HT1080 (cell line): Measurements from ENCODE around the gene TBC1D14. TPM values are rescaled to one million over a fixed set of nuclear protein-coding genes. Genes with fewer than 3 reads are reported as not detected.
"Not testable (repeated sequence)": the region's sequence is repeated elsewhere in the genome, so short reads cannot be mapped to it uniquely, and the experiment has no call there.

Experiments
- DNase-seq: peaks from one replicate; pipeline ENCODE4 v3.0.0-alpha.2; 2015; ENCODE audit warnings: low read depth
- total RNA-seq: library from RNA; depleted of rRNA; stranded (reverse); fragments of >200 nt; shearing (Covaris generic); gene quantifications from 2 replicates; pipeline ENCODE4 v1.2.3, GENCODE V29; 2014

Gene TBC1D14
- total RNA-seq, 1 experiment from 2014 or later: 50.6 TPM

DNA sequence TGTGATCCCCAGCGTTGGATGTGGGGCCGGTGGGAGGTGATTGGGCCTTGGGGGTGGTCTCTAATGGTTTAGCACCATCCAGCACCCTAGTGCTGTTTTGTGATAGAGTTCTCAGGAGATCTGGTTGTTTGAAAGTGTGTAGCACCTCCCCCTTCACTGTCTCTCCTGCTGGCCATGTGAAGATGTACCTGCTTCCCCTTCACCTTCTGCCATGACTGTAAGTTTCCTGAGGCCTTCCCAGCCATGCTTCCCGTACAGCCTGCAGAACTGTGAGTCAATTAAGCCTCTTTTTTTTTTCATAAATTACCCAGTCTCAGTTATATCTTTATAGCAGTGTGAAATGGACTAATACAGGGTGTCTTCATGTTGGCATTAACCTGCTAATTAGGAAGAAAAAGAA, 19.3 kb upstream of the TBC1D14 start:
- DNase-seq: no peak

DNA sequence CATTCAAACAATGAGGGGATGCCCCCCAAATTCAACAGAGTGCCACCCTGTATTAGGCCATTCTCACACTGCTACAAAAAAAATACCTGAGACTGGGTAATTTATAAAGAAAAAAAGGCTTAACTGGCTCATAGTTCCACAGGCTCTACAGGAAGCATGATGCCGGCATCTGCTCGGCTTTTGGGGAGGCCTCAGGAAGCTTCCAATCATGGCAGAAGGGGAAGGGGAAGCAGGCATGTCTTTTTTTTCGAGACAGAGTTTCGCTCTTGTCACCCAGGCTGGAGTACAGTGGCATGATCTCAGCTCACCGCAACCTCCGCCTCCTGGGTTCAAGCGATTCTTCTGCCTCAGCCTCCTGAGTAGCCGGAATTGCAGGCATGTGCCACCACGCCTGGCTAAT, 18.7 kb upstream of the TBC1D14 start:
- not testable (repeated sequence) for DNase-seq

DNA sequence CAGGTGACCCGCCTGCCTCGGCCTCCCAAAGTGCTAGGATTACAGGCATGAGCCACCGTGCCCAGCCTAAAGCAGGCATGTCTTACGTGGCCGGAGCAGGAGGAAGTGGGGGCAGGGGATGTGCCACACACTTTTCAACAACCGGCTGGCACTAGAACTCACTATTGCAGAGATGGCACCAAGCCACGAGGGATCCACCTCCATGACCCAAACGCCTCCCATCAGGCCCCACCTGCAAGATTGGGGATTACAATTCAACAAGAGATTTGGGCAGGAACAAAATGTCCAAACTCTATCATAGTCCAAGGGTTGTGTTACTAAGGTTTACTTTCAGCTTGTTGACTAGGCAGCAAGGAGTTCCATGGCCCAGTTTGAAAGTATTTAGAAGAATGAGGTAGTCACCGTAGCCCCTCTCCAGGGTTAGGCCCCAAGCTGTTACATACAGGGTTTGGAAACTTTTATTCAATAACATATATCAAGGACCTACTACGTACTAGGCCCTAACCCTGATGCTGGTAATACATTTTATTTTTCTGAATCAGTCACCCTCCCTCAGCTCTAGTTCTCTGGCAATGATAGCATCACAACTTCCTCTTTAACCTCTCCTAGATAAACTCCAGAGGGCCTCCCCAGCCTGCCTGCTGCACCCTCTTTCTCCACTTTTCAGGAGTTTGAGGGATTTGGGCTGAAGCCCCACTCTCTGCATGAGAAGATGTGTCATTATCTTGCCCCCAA, 18.0 kb upstream of the TBC1D14 start:
- no peak for DNase-seq

DNA sequence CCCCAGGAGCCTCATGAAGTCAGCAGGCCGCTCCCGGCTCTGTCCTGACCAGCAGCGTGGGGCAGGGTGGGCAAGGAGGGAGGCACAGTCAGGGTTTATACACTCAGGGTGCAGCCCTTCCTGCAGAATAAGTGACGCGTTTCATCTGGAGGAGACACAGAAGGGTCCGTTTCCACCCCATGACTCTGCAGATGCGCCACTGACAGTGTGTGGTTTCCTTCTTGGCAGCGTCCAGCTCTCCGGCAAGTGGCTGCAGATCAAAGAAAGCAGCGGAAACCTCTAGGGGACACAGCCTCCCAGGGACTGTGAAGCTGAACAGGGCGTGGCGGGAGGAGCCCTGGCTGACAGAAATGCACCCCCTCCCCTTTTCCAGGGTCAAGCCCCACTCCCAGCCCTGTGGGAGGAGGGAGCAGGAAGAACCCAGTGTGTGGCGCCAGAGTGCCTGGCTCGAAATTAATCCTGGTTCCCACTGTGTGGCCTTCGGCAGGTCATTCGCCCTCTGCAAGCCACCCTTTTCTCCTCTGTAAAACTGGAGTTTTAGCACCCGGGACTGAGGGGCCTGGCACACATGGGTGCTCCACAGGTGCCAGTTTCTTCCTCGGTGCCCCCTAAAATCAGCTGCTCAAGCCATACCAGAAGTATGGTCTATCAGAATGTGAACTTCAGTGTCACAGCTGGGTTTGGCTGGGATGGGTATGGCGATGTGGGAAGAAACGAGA, 17.3 kb upstream of the TBC1D14 start:
- DNase-seq: peak; percentile 61

DNA sequence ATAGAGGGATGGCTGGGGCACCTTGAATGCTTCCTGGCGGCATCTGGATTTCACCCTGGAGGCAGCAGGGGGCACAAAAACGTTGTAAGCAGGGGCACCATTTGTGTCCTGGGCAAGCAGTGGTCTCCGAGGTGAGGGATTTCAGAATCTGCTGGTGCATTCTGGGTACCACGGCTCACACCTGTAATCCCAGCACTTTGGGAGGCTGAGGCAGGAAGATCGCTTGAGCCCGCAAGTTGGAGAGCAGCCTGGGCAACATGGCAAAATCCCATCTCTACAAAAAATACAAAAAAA, 16.8 kb upstream of the TBC1D14 start:
- no peak for DNase-seq

DNA sequence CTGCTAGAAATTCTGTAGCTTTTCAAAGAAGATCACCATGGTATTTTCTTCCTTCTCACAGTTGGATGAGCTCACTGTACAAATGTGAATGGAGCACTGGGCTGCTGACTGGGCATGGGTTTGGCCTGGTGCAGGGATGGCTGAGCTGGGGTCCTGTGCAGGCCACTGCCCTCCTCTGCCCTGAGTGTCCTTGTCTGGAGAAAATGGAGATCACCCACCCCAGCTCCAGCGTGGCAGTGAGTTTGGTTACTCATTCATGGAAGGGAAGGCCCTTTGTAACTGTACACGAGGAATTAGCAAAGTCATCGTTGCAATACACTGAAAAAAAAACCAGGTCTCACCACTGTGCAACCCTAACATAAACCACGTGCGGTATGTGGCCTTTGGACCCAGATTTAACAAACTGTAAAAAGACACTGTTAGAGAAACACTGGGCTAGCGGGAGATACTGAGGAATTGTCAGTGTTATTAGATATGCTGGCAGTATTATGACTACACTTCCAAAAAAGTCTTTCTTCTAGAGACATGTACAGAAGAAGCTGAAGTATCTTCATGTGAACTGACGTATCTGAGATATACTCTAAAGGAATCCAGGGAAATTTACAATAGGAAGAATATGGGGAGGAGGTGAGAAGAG, 16.1 kb upstream of the TBC1D14 start:
- DNase-seq: no peak

DNA sequence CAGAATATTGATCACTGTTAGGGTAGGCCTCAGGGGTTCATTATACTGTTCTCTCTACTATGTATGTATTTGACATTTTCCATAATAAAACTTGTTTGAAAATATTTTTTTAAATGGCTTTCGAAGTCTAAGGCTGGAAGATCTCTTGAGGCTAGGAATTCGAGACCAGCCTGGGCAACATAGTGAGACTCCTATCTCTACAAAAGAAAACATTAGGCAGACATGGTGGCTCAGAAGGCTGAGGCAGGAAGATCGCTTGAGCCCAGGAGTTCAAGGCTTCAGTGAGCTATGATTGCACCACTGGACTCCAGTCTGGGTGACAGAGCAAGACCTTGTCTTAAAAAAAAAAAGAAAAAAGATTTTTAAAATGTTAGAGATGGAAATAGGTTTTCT, 15.5 kb upstream of the TBC1D14 start:
- DNase-seq: no peak

DNA sequence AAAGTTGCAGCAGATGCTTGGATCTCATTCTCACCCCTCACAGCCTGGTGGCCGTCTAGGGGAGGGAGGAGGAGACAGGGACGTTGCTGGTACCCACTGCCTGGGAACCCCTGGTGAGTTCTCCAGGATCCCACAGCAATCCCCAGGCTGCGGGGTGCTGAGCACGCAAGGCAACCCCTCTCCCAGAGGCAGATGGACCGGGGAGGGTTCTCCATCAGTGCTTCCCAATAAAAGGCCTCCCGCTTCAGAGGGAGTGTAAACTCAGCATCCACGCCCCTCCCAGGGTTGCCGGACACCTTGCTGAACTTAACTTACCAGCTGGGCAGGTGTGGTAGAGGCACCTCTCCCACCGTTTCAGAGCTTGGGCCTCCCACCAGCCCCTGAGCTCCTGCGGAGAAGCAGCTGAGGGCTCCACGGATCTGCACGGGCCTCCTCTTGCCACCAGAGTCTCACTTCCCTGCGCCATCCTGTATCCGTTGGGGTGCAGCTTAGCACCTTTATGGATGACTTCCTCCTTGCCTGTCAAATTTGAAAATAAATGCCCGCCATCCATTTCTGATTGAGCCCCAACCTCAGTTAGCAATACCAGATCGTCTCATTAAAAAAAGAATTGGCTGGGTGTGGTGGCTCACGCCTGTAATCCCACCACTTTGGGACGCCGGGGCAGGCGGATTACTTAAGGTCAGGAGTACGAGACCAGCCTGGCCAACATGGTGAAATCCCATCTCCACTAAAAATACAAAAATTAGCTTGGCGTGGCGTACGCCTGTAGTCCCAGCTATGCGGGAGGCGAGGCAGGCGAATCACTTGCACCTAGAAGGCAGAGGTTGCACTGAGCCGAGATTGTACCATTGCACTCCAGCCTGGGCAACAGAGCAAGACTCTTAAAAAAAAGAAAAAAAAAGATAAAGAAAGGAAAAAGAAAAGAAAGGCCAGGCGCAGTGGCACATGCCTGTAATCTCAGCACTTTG, 14.8 kb upstream of the TBC1D14 start:
- DNase-seq: no peak

DNA sequence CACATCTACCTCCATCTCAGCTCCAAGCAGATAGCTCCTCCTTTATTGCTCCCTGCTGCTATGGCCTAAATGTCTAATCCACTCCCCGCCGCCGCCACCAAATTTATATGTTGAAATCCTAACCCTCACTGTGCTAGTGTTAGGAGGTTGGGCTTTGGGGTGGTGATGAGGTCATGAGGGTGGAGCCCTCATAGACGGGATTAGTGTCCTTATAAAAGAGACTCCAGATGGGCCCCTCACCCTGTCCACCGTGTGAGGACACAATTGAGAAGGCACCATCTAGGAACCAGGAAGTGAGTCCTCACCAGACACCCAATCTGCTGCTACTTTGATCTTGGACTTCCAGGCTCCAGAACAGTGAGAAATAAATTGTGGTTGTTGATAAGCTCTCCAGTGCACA, 13.6 kb upstream of the TBC1D14 start:
- DNase-seq: no peak

DNA sequence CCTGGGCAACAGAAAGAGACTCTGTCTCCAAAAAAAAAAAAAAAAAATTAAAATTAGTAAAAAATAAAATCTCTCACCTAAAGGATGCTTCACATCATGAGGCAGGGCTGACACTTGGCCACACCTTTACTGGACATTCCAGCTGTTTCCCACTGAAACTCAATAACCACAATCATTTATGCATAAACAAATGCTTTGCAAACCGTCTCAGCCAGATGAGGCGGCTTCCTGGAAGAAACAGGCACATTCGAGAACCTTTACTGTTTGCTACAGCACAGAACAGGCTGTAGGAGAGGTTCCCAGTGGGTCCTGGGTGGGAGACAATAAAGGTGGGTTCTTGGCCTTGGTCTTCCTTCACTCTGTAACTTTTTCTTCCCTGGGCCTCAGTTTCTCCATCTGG, 10.9 kb upstream of the TBC1D14 start:
- no peak for DNase-seq

DNA sequence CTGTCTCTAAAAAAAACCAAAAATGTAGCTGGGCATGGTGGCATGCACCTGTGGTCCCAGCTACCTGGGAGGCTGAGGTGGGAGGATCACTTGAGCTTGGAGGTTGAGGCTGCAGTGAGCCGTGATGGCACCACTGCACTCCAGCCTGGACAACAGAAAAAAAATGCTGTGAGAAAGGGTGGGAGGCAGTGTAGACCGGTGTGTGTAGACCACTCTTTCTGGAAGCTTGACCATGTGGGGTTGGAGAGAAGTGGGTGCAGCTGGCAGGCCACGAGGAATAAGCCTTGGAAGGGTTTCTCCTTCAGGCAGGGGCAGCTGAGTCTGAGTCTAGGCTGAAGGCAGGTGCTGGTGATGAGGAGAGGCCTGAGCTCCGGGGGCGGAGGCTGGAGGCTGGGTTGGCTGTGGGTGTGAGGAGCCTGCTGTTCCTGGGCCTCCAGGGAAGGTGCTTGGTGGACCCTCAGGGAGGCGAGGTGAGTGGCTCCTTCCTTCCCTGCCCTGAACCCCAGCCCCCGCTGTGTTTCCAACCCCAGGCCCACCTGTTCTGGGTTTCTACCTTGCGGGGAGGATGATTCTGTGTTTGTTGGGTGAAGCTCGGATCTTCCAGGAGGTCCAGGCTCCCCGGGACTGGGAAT, 9.3 kb upstream of the TBC1D14 start:
- DNase-seq: no peak

DNA sequence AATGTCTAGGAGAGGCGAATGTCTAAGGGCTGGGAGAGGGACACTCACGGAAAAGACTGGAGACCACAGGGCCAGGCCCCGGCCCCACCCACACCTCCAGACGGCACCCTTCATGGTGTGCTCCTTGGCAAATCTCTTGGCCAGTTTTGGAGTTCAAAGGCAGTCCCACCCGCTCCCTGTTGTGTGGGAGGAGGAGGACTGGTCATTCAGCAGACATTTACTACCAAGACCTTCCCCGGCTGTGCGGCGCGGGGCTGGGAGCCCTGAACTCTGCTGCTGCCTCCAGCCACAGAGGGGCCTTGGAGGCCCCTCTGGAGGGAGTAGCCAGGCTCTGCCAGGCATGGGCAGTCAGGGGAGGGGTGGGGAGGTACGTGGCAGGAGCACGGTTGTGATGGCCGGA, 8.7 kb upstream of the TBC1D14 start:
- no peak for DNase-seq

DNA sequence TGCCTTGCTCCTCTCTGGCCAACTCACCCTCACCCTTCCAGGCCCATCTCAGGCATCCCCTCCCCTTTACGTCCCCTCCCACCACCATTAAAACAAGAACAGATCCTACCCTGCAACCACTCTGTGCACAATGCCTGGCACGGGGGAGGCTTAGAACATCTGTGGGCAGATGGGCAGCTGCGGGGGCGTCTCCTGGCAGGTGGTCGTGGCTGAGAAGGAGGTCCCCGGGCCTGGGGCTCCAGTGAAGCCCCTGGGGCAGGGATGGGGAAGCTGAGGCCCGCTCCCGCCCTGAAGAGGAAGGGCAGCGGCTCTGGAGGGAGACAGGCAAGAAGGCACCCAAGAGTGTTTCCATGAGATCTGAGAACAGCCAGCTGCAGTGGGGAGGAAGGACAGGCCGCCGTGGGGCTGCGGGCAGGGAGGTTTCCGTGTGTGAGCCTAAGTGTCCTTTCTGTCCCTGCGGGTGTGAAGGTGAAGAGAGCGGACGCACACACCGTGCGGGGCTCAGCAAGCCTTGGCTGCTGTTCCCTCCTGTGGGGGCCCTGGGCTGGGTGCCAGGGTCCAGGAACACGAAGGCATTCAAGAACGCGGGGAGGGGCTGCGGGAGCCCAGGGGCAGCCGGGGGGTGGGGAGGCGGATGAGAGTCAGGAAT, 7.8 kb upstream of the TBC1D14 start:
- DNase-seq: no peak

DNA sequence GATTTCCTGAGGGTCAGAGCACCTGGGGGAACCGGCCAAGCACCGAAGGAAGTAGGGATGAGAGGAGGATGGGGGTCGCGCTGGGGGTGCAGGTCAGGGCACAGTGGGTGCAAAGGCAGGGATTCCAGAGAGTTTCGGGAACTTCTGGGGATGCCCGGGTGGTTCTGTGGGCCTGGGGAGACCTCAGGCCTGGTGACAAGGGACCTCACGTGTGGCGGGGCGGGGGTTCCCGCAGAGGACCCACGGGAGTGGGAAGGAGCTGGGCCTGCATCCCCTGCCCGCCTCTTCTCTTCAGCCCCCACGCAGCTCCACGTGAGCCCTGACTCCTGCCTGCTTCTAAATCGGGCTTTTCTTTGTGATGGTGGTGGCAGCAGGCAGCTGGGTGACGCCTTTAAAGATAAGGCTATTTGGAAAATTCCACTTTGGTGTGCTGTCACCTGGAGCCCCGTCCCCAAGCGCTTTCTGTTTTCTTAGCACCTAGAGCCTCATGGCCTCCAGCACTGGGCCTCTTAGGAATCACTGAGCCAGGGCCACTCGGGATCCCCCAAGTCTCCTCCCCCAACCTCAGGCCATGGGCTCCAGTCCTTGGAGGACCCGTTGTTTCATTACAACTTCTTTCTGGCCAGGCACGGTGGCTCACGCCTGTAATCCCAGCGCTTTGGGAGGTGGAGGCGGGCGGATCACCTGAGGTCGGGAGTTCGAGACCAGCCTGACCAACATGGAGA, 7.1 kb upstream of the TBC1D14 start:
- no peak for DNase-seq

DNA sequence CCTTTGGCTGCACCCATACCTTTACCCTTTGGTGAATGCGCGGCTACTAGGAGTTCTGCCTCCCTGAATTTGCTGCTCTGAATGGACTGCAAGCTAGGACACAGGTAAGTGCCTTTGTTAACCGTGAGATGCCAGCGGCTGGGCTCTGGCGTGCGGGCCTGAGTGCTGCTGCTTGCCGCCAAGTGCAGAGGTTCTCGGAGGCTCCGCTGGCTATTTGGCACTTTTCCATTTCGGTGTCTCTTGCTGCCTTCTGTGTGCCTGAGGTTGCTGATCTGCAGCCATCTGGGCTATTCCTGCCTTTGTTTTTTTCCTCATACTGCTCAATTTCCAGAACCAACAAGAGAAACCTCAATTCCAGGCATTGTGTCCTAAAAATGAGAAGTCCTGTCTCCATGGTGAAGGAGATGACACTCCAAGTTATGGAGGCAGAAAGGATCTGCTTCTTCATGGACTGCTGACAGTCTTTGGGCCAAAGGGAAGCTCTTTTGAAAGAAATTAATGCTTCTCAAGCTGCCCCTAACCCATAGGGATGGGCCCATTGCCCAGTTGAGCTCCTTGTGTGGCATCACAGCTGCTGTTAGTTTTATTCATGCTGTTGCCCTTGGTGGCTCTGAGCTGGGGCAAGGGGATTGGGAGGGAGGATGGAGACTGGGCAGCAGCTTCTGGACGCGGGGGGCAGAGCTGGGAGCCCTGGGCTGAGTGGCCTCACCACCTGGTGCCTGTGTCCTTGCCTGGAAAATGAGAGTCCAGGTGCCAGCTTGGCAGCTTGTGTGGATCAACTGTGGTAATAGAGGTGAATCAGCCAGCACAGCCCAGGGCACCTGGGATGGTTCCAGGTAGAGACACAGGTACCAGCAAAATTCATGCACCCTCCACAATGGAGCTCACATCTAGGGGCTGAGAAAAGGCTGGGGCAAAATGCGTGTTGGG, 3.8 kb upstream of the TBC1D14 start:
- no peak for DNase-seq

DNA sequence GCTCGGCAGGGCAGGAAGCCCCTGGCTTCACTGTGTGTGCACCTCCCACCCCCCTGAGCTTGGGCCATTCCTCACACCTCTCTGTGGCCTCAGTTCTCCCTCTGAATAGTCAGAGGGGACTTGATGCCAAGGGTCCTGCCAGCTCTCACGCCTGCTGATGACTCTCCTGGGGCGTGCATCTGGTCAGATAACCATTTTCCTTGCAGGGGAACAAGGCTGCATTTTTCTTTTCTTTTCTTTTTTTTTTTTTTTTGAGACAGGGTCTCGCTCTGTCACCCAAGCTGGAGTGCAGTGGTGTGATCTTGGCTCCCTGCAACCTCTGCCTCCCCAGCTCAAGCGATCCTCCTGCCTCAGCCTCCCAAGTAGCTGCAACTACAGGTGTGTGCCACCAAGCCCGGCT, 3.1 kb upstream of the TBC1D14 start:
- DNase-seq: not testable (repeated sequence)

DNA sequence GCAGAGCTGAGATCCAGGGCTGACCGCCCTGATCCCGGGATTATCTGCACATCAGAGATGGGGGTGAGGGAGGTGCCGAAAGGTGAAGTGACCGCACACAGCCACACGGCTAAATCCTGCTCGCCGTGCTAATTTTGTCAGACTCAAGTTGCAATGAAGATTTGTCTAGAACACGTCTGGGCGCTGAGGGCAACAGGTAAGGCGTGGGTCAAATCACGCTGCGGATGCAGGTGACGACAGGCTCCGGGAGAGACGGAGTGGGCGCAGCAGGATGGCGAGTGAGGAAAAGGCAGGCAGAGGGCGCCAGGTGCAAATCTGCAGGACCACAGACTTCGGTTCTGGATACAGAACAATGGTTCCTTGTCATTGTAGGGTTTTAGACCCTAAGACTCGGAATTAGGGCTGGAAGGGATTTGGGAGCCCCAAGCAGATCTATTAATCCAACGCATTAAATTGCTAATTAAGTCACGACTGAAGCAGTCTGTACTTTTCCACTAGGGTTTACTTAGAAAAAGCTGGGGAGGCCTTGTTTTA, 1.9 kb upstream of the TBC1D14 start:
- DNase-seq: no peak

DNA sequence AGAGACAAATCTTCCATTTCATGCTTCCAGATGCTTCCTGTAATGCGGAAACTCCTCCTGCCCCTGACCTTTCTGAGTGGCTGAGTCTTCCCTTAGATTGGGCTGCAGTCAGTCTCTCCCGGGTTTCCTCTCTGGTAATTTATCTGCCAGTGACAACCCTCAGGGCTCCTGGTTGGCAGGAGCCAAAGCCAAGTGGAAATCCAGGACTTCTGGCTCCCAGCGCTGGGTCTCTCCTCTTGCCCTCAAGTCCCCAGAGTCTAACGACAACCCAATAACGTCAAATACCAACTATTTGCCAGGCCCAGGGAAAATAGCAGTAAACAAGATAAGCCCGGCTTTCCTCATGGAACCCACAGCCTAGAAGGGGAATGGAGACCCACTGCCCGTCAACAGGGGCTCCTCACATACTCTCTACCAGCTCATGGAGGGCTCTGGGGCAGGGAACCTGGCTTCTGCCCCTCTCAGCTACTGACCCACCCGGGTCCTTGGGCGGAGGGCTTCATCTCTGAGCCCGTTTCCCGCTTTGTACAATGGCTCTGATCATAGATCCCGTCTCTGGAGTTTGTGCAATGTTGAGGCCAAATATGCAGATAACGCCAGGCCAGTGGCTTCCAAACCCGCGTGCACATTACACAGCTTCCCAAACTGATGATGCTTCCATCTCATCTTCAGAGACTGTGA, 1.1 kb upstream of the TBC1D14 start:
- no peak for DNase-seq
